AG04449 (cell line): ENCODE measurements around the gene PARD3B.

Source experiments
- CTCF ChIA-PET: fragments of 350-600 bp; formaldehyde crosslinking; extraction: SDS; loops from one replicate; lab custom pipeline; 2021; ENCODE audit warnings: antibody characterized with exemption; lab: Yijun Ruan, JAX
- POLR2A ChIA-PET: fragments of 400-600, 350-600 bp; formaldehyde crosslinking; extraction: SDS; loops from one replicate; lab custom pipeline; 2020; ENCODE audit warnings: antibody characterized with exemption, inconsistent platforms; lab: Yijun Ruan, JAX
- DNase-seq: peaks from one replicate; pipeline ENCODE4 v3.0.0-alpha.2; 2010; ENCODE audit warnings: low read depth, low spot score
- H3K4me3 ChIP-seq: 2 replicates; pipeline ENCODE4 v1.5.1; 2011; ENCODE audit warnings: low read depth, mild to moderate bottlenecking, control low read depth, low read length
- TF ChIP-seq, protein P1 (sequence below): IDR thresholded peaks from one replicate; pipeline ENCODE4 v1.5.1; 2011; ENCODE audit warnings: mild to moderate bottlenecking, moderate library complexity, low read length, control low read depth, inconsistent platforms; ENCODE audit not compliant: insufficient read depth; ENCODE audit errors: missing control alignments

PARD3B gene

DNA sequence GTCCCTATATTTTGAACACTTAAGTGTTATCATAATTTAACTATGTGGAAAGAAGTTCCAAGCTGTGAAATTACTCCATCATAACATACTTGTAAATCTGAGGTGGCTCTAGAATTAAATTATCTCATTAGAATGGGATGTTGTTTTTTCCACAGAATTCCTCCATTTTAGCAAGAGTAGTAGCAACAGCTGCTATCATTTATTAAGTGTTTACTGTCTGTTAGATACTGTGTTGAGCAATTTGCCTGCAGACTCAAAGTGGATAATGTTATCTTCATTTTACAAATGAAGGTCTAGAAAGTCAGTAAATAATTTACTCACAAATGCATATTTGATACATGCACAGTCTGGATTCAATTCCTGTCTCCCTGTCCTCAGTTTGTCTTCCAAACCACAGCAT lies 632.3 kb downstream of the PARD3B start:
- TF ChIP-seq, protein P1, sequence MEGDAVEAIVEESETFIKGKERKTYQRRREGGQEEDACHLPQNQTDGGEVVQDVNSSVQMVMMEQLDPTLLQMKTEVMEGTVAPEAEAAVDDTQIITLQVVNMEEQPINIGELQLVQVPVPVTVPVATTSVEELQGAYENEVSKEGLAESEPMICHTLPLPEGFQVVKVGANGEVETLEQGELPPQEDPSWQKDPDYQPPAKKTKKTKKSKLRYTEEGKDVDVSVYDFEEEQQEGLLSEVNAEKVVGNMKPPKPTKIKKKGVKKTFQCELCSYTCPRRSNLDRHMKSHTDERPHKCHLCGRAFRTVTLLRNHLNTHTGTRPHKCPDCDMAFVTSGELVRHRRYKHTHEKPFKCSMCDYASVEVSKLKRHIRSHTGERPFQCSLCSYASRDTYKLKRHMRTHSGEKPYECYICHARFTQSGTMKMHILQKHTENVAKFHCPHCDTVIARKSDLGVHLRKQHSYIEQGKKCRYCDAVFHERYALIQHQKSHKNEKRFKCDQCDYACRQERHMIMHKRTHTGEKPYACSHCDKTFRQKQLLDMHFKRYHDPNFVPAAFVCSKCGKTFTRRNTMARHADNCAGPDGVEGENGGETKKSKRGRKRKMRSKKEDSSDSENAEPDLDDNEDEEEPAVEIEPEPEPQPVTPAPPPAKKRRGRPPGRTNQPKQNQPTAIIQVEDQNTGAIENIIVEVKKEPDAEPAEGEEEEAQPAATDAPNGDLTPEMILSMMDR = no peak
- CTCF ChIA-PET = interaction anchor here (0.6 kb wide), 1 partner anchor 143 kb away, joined by 3 read pairs; no protein-coding TSS in a partner anchor
- H3K4me3 ChIP-seq = no peak overlapping the region
- POLR2A ChIA-PET = no interaction called here
- DNase-seq = no peak

DNA sequence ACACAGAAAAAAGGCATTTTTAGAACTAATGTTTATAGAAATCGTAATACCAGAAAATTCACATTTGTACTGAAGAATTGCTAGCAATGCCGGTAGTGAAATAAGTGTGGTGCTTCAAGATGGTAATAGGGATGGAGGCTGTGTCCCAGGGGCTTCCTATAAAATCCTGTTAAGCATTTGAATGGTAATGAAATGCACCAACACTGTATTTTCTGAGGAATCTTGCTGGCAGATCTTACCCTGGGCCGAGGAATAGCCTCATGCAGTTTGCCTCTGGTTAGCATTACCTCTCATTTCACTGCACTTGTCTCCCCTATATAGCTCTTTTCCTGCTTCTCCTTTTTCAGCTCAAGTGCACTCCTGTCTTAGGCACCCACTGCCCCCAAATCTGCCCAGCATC lies 635.5 kb downstream of the PARD3B start:
- TF ChIP-seq, protein P1 = no peak
- H3K4me3 ChIP-seq = no peak overlapping the region
- CTCF ChIA-PET = no interaction called here
- no peak for DNase-seq
- POLR2A ChIA-PET = no interaction called here

DNA sequence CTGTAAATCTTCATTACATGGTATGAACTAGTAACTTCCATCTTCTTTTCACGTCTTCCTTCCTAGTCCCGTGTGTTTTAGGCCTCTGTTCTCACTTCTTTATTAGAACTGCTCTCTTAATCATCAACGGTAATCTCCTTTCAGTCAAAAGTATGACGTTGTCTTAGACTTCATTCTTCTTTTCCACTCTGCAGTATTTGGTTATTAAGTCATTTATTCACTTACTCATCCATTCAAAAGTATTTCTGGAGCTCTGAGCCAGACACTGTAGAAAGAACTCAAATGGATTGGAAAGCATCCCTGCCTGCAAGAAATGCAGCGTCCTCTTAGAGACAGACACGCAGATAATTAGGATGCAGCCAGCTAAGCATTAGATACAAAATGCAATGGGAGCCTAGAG lies 642.5 kb downstream of the PARD3B start:
- H3K4me3 ChIP-seq = no peak overlapping the region
- CTCF ChIA-PET = no interaction called here
- no peak for DNase-seq
- POLR2A ChIA-PET = no interaction called here
- TF ChIP-seq, protein P1 = no peak

- H3K4me3 ChIP-seq = no peak overlapping the region
- TF ChIP-seq, protein P1 = no peak
- no peak for DNase-seq
- ChIA-PET CTCF (no interaction called here), POLR2A (no interaction called here)
Observed at GRCh38 chr2:205188239-205189138, 643.2 kb downstream of the PARD3B start.

GRCh38 chr2:205189301-205189700 lies 644.0 kb downstream of the PARD3B start:
- TF ChIP-seq, protein P1 = no peak
- H3K4me3 ChIP-seq = no peak overlapping the region
- DNase-seq = no peak
- ChIA-PET POLR2A (no interaction called here), CTCF (no interaction called here)

GRCh38 chr2:205190528-205190927 lies 645.3 kb downstream of the PARD3B start:
- CTCF ChIA-PET = no interaction called here
- H3K4me3 ChIP-seq = no peak overlapping the region
- POLR2A ChIA-PET = no interaction called here
- TF ChIP-seq, protein P1 = no peak
- no peak for DNase-seq
